GM19043 (cell line): ENCODE results near the gene CDH24.

Source experiments
- ATAC-seq: cut with Tn5 transposase; IDR thresholded peaks from one replicate; pipeline ENCODE4 v1.9.1; 2021; ENCODE audit warnings: low read depth; ENCODE audit not compliant: unreplicated experiment

Gene CDH24

DNA sequence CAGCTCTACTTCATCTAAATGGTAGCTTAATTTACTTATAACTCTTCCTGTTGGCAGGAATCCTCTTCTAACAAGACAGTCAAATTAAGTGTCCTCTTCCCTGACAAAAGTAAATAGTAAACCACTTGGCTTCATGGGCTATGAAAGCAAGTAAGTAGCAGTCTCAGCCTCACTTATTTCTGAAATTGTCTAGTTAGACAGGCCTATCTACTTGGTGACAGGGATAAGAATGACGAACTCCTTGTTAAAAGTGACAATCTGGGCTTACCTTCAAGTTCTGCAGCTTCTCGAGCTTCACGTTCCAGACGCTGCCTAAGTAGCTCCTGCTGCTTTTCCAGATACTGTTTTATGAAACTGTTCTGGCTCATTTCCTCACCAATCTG, 32.9 kb upstream of the CDH24 start:
- ATAC-seq = no peak

DNA sequence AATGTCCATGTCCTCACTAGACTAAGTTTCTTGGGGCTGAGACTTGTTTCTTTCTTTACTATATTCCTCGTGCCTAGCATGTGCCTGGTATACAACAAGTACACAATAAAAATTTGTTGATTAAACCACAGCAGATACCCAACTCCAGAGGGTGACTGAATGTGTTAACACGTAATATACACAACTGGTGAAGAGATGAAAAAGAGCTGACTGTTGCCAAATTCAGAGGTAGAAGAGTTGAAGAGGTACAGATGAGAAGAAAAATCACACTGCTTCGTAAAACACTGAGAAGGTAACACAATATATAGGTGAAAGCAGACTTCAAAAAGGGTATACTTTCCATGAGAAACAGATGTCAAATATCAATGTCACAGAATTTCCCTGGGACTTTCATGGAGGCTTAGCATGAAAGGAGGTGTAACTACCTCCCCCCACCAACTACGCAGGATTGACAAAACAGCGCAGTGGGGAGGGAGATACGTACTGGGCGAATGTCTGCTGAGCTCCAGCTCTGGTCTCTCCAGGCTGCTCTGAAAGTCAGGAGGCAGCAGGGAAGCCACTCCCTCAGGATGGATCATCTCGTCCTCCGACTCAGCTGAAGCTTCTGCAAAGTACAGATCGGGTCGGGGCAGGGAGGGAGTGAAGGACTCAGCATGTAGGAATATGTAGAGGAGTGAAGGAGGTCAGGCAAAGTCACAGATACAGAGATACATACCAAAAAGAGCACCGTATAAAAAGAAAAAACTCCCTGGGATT, 32.4 kb upstream of the CDH24 start:
- no peak for ATAC-seq

DNA sequence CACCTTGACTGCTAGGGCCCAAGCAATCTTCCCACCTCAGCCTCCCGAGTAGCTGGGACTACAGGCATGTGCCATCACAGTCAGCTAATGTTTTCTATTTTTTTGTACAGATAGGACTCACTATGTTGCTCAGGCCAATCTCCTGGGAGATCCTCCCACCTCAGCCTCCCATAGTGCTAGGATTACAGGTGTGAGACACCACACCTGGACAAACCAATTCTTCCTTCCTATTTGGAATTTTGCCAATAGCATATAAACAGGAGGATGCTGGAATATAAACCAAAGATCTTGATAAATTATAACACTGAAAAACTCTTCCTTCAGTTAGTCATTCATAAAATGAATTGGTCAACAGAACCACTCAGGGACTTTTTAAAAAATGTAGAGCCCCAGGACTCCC, 29.2 kb upstream of the CDH24 start:
- ATAC-seq = no peak

DNA sequence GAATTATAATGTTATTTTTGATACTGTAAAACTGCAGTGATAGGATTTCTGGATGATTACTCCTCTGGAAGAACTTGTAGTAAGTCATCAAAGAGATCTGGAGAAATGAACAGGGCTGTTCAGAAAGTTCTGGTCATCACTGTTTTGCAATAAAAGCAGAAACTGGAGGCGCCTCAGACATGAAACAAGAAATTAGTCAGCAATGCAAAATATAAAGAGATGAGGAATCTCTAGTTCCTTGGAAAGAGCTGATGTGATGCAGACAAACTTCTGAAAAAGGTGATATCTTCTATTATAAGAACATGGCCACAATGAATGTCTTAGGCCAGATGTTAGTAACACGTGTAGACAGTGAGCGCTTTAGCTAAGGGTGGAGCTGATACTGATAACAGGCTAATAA, 28.1 kb upstream of the CDH24 start:
- no peak for ATAC-seq

- ATAC-seq = no peak
Measured at GRCh38 chr14:23080474-23080873, 23.2 kb upstream of the CDH24 start.

DNA sequence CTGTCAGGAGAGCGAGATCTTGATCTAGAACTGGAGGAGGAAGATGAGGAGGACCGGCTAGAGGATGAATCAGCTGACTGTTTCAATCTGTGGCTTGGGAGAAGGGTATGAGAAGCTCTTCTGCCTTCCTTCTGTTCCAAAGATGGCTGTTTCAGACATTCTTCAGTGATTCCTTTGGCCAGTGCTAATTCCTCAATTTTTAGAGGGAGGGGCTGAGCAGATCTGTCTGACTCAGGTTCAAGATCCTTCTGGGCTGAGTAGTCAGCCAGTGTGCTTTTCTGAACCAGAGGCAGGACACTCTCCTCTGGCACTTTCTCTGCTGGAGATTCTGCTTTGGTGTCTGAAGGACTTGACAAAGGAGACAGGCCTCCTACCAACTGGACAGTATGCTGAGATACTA, 22.4 kb upstream of the CDH24 start:
- ATAC-seq = no peak

DNA sequence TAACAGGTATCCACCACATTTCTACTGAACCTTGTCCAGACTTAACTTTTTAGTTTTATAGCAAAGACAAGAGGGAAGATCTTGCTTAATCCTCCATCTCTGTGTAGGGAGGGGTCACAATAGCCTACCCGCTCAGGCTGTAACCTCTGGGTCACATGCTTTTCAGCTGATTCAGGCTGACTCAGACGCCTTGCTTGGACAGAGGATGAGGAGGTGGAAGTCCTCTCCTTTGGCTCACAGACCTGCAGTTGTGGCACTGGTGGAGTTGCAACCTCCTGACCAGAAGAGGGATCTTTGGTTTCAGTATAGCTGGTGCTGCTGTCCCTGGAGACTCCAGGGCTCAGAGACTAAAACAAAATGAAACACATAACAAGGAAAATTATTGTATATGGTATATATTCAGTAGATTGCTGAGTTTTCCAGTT, 21.4 kb upstream of the CDH24 start:
- ATAC-seq = no peak

- ATAC-seq = no peak
Measured at GRCh38 chr14:23077962-23078361, 20.6 kb upstream of the CDH24 start.

DNA sequence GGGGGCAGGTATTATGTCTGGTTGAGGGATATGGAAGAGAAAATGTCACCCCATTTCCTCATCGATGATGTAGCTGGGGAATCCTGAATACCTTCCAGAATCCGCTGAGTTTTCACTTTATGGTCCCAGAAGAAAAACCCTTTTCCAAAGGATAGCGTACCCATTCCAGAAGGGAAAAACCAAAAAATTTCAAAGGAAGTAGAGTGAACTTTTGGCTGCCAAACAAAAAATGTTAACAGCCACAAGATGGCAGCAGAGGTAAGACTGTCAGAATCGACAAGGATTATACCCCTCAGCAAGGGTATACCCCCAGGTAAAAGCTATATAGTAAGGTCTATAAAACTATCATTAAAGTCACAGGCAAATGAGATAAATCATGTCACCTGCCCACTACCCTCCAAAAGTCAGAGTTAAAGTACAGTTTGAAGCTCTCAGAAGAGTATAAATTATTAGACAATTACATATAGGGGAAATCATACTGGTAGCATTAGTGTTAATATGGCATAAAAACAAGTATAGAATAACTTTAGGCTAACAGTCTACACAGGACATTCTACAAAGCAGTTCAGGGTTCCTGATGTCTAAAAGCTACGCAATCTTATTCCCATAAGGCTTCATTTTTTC, 19.6 kb upstream of the CDH24 start:
- ATAC-seq = no peak

DNA sequence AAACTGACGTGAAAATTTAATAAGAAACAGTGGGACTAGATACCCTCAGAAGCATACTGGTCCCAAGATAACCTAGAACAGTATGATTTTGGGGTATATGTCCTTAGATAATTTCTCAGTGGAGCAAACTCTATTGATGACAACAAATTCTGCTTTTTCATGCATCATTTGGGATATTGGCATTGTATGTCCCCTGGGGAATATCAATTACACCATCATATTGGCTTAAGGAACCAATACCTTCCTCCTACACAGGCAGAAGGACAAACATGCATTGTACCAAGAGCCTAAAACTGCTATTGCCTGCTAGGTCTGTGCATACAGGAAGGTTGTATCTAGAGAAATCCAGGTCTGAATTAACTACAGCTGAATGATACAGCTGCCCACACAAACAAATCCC, 17.6 kb upstream of the CDH24 start:
- no peak for ATAC-seq

DNA sequence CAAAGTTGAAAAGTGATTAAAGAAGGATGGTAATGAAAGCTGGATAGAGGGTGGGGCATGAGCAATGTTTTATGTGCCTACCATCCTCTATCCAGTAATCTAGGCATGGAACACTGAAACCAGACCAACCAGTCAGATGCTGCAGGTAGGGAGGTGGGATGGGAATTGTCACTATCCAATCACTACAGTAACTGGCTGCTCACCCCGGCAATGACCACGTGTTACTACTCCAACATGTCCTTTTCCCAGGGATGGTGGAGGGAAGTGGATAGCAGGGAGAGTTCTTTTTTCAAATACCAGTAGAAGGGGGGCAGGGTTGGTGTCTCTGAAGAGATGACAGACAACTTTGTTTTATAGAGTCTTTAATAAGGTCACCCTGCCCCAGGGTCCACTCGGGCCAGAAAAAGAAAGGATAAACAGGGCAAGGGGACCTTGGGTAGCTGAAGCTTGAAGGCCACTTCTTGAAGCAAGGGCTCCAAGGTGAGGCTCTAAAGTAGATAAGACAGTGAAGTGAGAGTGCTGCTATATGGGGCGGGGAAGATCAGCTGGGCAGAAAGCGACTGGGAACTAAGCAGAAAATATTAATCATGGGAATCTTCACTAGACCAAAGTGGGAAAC, 14.7 kb upstream of the CDH24 start:
- no peak for ATAC-seq

DNA sequence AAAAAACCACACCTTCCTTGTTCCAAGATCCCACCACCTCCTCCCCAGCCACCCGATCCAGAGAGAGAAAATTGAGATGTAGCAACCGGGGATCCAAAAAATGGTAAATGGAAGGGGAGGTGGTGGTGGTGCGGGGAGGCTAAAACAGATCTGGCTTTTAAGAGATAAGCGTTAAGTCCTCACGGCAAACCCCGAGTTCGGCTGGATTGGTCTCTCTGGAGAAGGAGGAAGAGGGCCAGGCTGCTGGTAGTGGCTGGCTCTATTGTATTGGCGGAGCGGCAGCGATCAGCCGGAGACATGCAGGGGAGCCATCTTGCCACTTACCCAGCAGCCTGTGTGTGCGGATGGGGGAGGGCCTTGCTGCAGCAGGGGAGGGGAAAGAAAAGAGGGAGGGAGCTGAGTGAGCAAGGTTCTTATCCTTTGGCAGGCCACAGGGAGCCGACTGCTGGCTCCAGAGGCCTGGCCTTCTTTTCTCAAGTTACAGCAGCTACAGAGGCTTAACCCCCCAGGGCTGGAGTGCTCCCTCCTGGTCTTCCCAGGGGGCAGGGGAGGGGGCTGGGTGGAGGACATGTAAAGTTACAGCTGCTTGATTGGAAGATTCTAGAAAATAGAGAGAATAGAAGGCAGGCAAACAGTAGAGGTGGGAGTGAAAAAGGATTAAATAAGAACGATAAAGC, 14.1 kb upstream of the CDH24 start:
- peak; percentile 86 for ATAC-seq

DNA sequence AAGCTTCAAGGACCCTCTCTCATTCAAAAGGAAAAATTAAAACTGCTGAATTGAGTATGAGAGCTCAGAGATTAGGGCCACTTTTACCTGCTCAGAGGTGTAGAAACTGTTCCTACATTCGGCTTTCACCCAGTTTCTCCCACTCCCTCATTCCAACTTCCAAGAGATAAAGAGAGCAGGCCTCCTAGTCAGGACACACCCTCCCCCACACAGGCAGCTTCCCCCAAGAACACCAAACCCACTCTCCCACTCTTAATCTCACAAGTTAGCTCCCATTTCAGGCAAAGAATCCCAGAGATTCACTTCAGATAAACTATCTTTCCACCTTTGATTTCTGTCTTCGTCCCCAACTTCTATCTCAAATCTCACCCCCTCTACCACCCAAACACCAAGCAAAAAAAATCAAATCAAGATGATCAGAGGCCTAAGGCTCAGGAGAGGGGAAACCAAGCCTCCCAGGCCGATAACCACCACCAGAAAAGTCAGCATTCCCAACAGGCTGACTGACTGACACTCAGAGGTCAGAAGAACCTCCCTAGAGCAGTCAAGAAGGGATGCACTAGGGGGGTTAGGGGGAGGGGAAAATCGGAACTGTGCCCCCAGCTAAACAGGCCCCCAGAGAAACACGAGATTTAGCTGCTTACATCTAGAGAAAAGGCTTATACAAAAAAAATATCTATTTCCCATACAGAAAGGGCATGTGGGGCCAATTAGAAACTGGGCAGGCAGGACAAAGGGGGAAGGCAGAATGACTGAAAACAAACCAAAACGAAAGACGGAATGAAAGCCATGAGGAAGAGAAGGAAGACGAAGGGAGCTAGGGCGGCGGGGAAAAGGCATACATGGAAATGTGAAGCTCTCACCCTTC, 13.2 kb upstream of the CDH24 start:
- no peak for ATAC-seq

DNA sequence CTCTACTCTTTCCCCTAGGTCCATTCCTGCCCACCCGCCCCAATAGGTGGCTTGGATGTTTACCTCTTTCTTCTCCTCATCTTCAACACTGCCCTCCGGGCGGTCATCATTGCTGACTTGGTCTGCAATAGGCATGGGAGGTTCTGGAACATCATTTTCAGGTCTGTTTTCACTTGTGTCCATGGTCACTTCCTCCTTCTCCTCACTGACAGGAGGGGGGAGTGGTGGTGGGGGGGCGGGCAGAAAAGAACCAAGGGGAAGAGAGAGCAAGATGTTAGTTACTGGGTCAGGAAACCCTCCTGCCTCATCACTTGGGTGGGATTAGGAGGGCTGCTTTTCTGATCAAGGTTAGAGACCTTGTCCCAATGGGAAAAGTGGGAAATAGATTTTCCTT, 12.1 kb upstream of the CDH24 start:
- ATAC-seq = no peak

- peak; percentile 70 for ATAC-seq
Measured at GRCh38 chr14:23068789-23069412, 11.6 kb upstream of the CDH24 start.

GRCh38 chr14:23067847-23068788, 10.8 kb upstream of the CDH24 start:
- ATAC-seq = no peak

GRCh38 chr14:23066855-23067744, 9.8 kb upstream of the CDH24 start:
- no peak for ATAC-seq

- ATAC-seq = no peak
Measured at GRCh38 chr14:23066368-23066767, 9.0 kb upstream of the CDH24 start.
